Vagina (tissue), 2 donors: ENCODE results near the gene RIMS3.

Experiments used
- CTCF ChIP-seq, 3 experiments: fragments of 450-650 bp in 2 of 3; fragments of 200-600 bp in 1 of 3; sonication (generic) in 1 of 3; IDR thresholded peaks; one replicate each; pipeline ENCODE4 v1.5.1; 2017 to 2019; ENCODE audit warnings: antibody characterized with exemption in 3 of 3, mild to moderate bottlenecking in 2 of 3, moderate library complexity in 2 of 3
- POLR2A ChIP-seq, 2 donors: fragments of 450-650 bp; IDR thresholded peaks; one replicate each; pipeline ENCODE4 v1.6.1; 2017; ENCODE audit warnings: antibody characterized with exemption in 2 of 2, mild to moderate bottlenecking in 2 of 2, moderate library complexity in 2 of 2

- TF ChIP-seq CTCF (IDR thresholded peaks at IDR 0.05) (no peak), POLR2A (IDR thresholded peaks at IDR 0.05) (no peak)
These were observed 17.3 kb downstream of the RIMS3 start for GRCh38 chr1:40648200-40648599.
